ENCODE measurements around the gene RBM47. TPM values are rescaled to one million over a fixed set of nuclear protein-coding genes. Genes with fewer than 3 reads are reported as not detected.
"Not testable (repeated sequence)": the region's sequence is repeated elsewhere in the genome, so short reads cannot be mapped to it uniquely, and the experiment has no call there.

The RBM47 gene
- total RNA-seq, 1 donor from 2014 or later = 4.7 TPM

- intact Hi-C loops (cut with DNase I) = no loop called here
- no peak for DNase-seq (ENCODE audit: missing footprints)
- no peak for ATAC-seq
These were observed 219.8 kb downstream of the RBM47 start for GRCh38 chr4:40409835-40410234.

GRCh38 chr4:40407468-40407867 lies 222.2 kb downstream of the RBM47 start:
- ATAC-seq; DNase-seq (ENCODE audit: missing footprints); intact Hi-C loops (cut with DNase I): not testable (repeated sequence)

DNA sequence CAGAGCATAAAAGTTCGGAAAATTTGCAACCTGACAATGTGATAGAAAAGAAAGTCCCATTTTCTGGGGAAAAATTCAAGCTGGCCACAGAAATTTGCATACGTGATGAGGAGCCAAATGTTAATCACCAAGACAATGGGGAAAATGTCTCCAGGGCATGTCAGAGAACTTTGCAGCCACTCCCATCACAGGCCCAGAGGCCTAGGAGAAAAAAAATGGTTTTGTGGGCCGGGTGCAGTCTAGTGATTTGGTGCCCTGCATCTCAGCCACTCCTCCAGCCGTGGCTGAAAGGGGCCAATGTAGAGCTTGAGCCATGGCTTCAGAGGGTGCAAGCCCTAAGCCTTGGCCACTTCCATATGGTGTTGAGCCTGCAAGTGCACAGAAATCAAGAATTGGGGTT lies 223.3 kb downstream of the RBM47 start:
- DNase-seq (ENCODE audit: missing footprints) (no peak), ATAC-seq (no peak)
- intact Hi-C loops (cut with DNase I) = no loop called here

- intact Hi-C loops (cut with DNase I) = no loop called here
- no peak for DNase-seq (ENCODE audit: missing footprints)
- ATAC-seq = no peak
These were observed 224.5 kb downstream of the RBM47 start for GRCh38 chr4:40405193-40405592.

DNA sequence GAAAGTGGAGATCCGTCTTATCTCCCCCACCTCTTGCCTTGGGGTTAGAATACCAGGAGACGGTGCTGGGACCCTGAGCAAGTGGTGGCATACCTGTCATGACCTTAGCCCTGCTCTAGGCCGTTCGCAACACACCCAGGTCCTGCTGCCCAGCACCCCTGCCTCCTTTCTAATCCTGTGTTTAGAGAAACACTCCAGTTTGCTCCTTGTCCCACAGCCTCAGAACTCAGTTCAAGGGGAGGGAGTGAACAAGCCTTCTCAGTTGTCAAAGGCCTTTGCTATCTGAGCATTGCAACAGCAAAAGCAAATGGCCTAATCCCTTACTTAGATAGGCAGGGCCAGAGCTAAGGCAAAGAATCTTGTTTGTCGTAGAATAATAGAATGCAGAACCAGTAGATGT lies 226.6 kb downstream of the RBM47 start:
- no peak for ATAC-seq
- intact Hi-C loops (cut with DNase I) = no loop called here

DNA sequence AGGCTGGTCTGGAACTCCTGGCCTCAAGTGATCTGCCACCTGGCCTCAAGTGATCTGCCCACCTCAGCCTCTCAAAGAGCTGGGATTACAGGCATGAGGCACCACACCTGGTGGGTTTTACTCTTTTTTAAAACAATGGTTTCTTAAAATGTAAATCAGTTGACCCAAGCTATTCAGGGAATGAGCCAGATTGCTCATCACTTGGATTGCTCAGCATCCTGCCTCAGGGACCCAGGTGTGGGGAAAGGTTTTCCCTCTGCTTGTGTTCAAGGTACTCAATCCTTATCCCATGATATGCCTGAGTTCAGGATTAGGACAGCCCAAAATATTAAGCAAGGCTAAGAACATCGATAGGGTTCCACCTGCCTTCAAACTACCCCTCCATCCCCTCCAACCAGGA lies 227.1 kb downstream of the RBM47 start:
- intact Hi-C loops (cut with DNase I) = no loop called here
- ATAC-seq = no peak

More for the DNA sequence above, 226.6 kb downstream of the RBM47 start:
- no peak for DNase-seq (ENCODE audit: missing footprints)

GRCh38 chr4:40401631-40402030 lies 228.0 kb downstream of the RBM47 start:
- intact Hi-C loops (cut with DNase I) = no loop called here
- DNase-seq (ENCODE audit: missing footprints) (no peak), ATAC-seq (no peak)

More for the DNA sequence above, 227.1 kb downstream of the RBM47 start:
- no peak for DNase-seq (ENCODE audit: missing footprints)

- ATAC-seq (no peak), DNase-seq (ENCODE audit: missing footprints) (no peak)
- intact Hi-C loops (cut with DNase I) = no loop called here
These were observed 228.6 kb downstream of the RBM47 start for GRCh38 chr4:40401096-40401495.

GRCh38 chr4:40399578-40399977 lies 230.1 kb downstream of the RBM47 start:
- peak; percentile 26 for ATAC-seq
- no peak for DNase-seq (ENCODE audit: missing footprints)
- intact Hi-C loops (cut with DNase I) = no loop called here

DNA sequence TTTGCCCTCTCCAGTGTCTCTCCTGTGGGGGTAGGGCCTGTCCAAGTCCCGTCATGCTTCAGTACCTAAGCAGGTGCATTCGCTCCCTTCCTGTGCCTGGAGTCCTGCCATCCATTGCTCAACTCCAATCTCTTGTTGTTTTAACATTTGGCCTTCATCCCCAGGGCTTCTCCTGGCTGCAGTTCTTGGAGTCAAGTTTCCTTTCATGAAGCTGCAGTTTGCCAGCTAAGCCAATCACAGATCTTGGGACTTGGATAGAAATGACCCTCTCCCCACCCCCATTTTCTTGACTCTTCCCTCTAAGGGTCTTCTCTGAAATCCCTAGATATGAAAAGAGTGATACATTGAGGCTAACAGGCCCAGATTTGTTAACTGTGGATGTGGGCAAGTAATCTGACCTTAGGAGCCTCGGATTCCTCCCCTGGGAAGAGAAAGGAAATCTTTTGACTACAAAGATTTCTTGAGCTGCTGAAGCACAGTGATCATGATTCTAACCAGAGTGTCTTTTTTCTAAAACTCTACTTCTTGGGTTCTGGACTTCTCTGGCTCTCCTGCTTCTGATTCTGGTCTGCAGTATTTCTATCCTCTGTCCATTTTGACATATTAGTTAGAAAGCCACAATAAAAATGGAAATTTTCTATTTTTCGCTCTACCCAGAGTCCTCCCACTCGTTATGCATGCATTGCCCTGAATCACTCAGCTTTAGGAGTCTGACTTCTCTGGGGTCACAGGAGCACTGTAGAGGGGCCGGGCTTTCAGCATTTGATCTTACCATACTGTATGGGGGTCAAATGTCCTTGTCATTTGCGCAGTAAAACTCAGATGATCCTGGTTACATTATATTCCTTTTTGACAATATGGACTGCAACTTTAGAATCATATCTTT lies 233.5 kb downstream of the RBM47 start:
- ATAC-seq (peak; percentile 86), DNase-seq (ENCODE audit: missing footprints) (peak; percentile 73)
- intact Hi-C loops (cut with DNase I) = no loop called here

- DNase-seq (ENCODE audit: missing footprints) = no peak
- peak; percentile 18 for ATAC-seq
- intact Hi-C loops (cut with DNase I) = no loop called here
These were observed 234.3 kb downstream of the RBM47 start for GRCh38 chr4:40395166-40395900.

DNA sequence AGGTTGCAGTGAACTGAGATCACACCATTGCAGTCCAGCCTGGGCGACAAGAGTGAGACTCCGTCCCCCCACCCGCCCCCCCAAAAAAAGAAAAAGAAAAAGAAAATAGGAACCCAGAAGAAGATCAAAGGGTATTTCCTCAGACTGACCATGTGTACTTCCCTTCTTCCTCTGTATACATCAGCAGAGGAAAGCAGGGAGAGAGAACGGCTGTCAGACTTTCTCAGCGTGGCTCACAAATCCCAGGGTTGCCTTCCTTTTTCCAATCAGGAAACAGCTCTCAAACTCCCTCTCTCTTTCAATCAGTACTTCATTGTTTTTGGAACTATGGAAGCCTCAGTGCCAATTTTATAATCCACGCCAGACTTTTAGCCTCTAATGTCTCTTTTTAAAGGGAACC lies 235.4 kb downstream of the RBM47 start:
- ATAC-seq = no peak
- no peak for DNase-seq (ENCODE audit: missing footprints)
- intact Hi-C loops (cut with DNase I) = no loop called here

GRCh38 chr4:40392241-40392640 lies 237.4 kb downstream of the RBM47 start:
- intact Hi-C loops (cut with DNase I); DNase-seq (ENCODE audit: missing footprints); ATAC-seq: not testable (repeated sequence)

DNA sequence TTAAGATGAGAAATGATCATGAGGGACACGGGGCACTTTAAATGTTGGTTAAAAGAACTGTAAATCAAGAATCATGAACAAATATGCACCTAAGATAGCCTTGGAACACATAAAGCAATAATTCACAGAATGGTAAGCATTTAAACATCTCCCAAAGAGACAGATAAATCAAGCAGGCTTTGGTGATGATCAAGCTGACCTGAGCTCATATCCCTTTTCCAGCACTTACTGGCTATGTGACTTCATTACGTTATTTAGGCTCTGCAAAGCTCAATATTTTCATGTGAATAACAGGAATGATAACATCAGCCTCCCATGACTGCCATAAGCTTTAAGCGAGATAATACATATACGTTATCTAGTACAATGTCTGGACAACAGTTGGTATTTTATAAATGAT lies 239.7 kb downstream of the RBM47 start:
- DNase-seq (ENCODE audit: missing footprints) = no peak
- ATAC-seq = no peak
- intact Hi-C loops (cut with DNase I) = no loop called here

- intact Hi-C loops (cut with DNase I) = no loop called here
- no peak for DNase-seq (ENCODE audit: missing footprints)
- no peak for ATAC-seq
These were observed 241.4 kb downstream of the RBM47 start for GRCh38 chr4:40388239-40388638.

DNA sequence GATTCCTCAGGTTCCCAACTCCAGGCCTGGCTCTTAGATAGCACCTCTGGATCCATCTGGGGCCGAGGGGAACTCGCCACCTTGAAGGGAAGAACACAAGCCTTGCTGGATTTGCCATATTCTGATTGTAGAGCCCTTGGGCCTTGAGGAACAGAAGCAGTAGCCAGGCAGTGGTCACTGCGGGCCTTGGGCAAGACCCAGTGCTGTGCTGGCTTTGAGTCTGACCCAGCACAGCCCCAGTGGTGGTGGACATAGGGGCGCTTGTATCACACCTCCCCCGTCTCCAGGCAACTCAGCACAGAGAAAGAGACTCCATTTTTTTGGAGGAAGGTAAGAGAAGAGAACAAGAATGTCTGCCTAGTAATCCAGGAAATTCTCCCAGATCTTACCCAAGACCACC lies 249.0 kb downstream of the RBM47 start:
- ATAC-seq = no peak
- intact Hi-C loops (cut with DNase I) = no loop called here

DNA sequence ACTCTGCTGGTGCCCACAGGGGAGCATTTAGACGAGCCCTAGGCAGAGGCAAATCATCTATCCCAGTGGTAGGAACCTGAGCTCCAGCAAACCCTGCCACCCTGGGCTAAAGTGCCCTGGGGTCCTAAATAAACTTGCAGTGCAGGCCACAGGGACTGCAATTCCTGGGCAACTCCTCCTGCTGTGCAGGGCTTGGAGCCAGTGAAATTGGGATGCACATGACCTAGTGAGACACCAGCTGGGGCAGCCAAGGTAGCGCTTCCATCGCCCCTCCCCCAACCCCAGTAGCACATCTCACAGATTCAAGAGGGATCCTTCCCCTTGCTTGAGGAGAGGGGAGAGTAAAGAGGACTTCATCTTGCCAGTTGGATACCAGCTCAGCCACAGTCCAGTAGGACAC lies 250.4 kb downstream of the RBM47 start:
- no peak for ATAC-seq
- intact Hi-C loops (cut with DNase I) = no loop called here
- DNase-seq (ENCODE audit: missing footprints) = no peak

More for the DNA sequence above, 249.0 kb downstream of the RBM47 start:
- no peak for DNase-seq (ENCODE audit: missing footprints)

DNA sequence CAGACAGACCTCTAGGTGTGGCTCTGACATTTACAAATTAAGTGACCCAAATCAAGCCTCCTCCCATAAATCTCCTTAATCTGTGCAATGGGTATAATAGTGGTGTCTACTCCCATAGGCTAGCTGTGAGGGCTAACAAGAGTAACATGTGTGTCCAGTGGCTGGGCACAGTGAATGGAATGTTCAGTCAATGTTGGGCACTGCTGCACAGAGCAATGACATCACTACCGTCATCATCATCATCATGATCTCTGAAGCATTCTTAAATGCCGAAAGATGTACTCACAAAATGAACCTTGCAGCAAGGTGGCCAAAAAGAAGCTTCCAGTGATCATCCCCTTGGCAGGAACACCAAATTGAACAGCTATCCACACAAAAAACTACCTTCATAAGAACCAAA lies 251.0 kb downstream of the RBM47 start:
- no peak for ATAC-seq
- DNase-seq (ENCODE audit: missing footprints) = no peak
- intact Hi-C loops (cut with DNase I) = no loop called here

DNA sequence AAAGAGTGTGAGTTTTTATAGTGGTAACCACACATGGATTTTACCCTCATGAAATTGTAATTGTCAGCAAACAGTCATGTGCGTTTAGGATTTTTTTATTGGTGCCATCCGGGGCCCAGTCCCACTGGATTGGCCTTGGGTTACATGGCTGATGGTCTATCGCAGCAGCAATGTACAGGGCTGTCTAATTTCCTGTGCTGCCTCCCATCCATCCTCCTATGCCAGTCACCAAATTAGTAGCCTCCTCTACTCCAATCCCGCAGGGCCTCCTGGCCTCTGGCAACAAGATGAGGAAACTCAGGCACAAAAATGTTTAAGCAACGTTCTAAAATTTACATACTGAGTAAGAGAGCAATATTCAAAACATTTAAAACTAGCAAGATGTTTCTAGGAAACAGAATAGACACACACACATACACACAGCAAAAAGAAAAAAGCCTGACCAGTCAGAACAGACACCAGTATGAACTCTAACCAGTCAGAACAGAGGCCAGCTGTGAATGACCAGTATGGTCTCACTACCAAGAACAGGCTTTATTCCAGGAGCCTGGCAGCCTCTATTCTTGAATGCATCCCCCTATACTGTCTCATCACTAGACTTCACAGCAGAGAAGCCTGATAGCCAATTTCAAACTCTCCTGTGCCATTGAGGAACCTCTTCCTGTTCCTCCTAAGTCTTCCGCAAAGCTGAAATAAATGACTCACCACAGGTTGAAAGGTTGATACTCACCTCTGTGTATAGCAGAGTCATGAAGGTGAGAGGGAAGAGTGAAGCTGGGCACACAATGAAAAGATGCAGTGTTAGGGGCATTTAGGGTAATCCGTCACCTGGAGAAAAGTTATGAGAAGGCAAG lies 251.9 kb downstream of the RBM47 start:
- ATAC-seq (no peak), DNase-seq (ENCODE audit: missing footprints) (no peak)
- intact Hi-C loops (cut with DNase I) = no loop called here
